DOHH2 (cell line): ENCODE results near the gene ARHGAP24.

Experiments
- CTCF ChIP-seq: fragments of 200-600 bp; sonication (generic); IDR thresholded peaks from one replicate; pipeline ENCODE4 v1.5.1; 2014; ENCODE audit warnings: antibody characterized with exemption, mild to moderate bottlenecking, low read depth, low read length; ENCODE audit not compliant: poor library complexity, severe bottlenecking
- EZH2phosphoT487 ChIP-seq: fragments of 200-600 bp; sonication (generic); IDR thresholded peaks from 2 replicates; pipeline ENCODE4 v1.6.1; 2017; ENCODE audit warnings: borderline replicate concordance, mild to moderate bottlenecking, antibody characterized with exemption, low read length, moderate library complexity, mixed read lengths

GRCh38 chr4:85527815-85528214 lies 52.9 kb downstream of the ARHGAP24 start:
- TF ChIP-seq CTCF: no peak
- TF ChIP-seq EZH2phosphoT487: no peak
